ENCODE measurements around the gene RAD23A. TPM values are rescaled to one million over a fixed set of nuclear protein-coding genes. Genes with fewer than 3 reads are reported as not detected.

The RAD23A gene
- total RNA-seq, 1 donor from 2014 or later: 78.8 TPM

- no peaks in the 10 kb centered on the region for H3K36me3 Mint-ChIP-seq (ENCODE audit: insufficient read depth)
- peaks cover 75% of the 10 kb centered on the region for H3K27me3 Mint-ChIP-seq
- TF ChIP-seq, protein P1, sequence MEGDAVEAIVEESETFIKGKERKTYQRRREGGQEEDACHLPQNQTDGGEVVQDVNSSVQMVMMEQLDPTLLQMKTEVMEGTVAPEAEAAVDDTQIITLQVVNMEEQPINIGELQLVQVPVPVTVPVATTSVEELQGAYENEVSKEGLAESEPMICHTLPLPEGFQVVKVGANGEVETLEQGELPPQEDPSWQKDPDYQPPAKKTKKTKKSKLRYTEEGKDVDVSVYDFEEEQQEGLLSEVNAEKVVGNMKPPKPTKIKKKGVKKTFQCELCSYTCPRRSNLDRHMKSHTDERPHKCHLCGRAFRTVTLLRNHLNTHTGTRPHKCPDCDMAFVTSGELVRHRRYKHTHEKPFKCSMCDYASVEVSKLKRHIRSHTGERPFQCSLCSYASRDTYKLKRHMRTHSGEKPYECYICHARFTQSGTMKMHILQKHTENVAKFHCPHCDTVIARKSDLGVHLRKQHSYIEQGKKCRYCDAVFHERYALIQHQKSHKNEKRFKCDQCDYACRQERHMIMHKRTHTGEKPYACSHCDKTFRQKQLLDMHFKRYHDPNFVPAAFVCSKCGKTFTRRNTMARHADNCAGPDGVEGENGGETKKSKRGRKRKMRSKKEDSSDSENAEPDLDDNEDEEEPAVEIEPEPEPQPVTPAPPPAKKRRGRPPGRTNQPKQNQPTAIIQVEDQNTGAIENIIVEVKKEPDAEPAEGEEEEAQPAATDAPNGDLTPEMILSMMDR (IDR thresholded peaks at IDR 0.05; ENCODE audit: unreplicated experiment): no peak
- DNase-seq (ENCODE audit: low spot score, unreplicated experiment): no peak
- H3K4me3 Mint-ChIP-seq (ENCODE audit: low read depth): no peak overlapping the region
- peaks cover 4% of the 10 kb centered on the region for H3K4me1 Mint-ChIP-seq (ENCODE audit: low read depth)
- no peaks in the 10 kb centered on the region for H3K9me3 Mint-ChIP-seq (ENCODE audit: low read depth)
- no peak overlapping the region for H3K27ac Mint-ChIP-seq
These were observed 52.6 kb downstream of the RAD23A start for GRCh38 chr19:12997967-12998940.

DNA sequence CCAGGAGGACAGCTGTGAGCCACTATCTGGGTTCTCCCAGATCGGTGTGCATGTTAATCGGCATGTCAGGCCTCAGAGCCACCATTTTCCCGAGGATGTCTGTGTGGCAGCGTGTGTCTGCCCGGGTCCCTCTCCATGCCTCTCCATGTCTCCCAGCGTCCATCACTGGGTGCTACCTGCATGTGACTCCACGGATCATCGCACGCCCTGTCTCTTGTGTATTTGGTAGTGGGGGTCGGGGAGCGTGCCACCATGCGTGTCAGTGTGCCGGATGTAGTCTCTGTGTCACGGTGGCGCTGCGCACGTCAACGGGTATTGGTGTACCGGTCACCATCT, 55.5 kb downstream of the RAD23A start:
- peaks cover 80% of the 10 kb centered on the region for H3K27me3 Mint-ChIP-seq
- no peak overlapping the region for H3K4me3 Mint-ChIP-seq (ENCODE audit: low read depth)

DNA sequence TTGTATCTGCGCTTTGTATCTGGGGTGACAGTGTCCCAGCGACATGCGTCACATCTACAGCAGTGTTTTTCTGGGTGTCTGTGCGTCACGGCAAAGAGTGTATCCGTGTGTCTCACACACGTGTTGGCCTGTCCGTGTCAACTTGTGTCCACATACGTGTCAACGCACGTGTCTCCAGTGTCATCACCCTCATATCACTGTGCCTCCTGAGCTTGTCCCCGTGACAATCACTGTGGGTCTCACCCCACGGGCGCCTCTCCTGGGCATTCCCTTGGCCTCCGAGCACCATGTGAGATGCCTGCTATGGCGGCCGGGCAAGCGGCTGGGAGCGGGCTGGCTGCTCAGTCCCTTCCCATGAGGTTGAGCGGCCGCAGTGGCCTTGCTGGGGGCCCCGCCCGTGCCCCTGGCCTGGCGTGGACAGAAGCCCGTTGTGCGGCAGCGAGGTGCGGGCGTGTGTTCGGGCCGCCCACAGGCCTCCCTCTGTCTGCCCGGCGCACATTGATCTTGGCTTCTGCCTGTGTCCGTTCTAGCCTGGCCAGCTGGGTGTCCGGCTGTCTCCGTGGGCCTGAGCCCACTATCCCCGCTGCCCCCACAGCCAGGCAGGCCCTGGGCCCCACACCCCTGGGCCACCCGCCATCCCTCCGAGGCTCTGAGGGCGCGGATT, 56.0 kb downstream of the RAD23A start:
- Mint-ChIP-seq H3K4me3 (ENCODE audit: low read depth) (no peak overlapping the region), H3K27me3 (peaks cover 82% of the 10 kb centered on the region), H3K4me1 (ENCODE audit: low read depth) (no peaks in the 10 kb centered on the region), H3K9me3 (ENCODE audit: low read depth) (no peaks in the 10 kb centered on the region), H3K36me3 (ENCODE audit: insufficient read depth) (no peaks in the 10 kb centered on the region), H3K27ac (no peak overlapping the region)
- TF ChIP-seq, protein P1 (IDR thresholded peaks at IDR 0.05; ENCODE audit: unreplicated experiment): no peak
- DNase-seq (ENCODE audit: low spot score, unreplicated experiment): no peak

More for the DNA sequence above, 55.5 kb downstream of the RAD23A start:
- Mint-ChIP-seq H3K4me1 (ENCODE audit: low read depth) (no peaks in the 10 kb centered on the region), H3K9me3 (ENCODE audit: low read depth) (no peaks in the 10 kb centered on the region), H3K27ac (no peak overlapping the region), H3K36me3 (ENCODE audit: insufficient read depth) (no peaks in the 10 kb centered on the region)
- DNase-seq (ENCODE audit: low spot score, unreplicated experiment): no peak
- TF ChIP-seq, protein P1 (IDR thresholded peaks at IDR 0.05; ENCODE audit: unreplicated experiment): no peak

- Mint-ChIP-seq H3K36me3 (ENCODE audit: insufficient read depth) (no peaks in the 10 kb centered on the region), H3K9me3 (ENCODE audit: low read depth) (no peaks in the 10 kb centered on the region), H3K27ac (no peak overlapping the region), H3K27me3 (peaks cover 79% of the 10 kb centered on the region), H3K4me1 (ENCODE audit: low read depth) (no peaks in the 10 kb centered on the region), H3K4me3 (ENCODE audit: low read depth) (no peak overlapping the region)
- no peak for DNase-seq (ENCODE audit: low spot score, unreplicated experiment)
- TF ChIP-seq, protein P1 (IDR thresholded peaks at IDR 0.05; ENCODE audit: unreplicated experiment): no peak
These were observed 56.7 kb downstream of the RAD23A start for GRCh38 chr19:13002166-13002898.

DNA sequence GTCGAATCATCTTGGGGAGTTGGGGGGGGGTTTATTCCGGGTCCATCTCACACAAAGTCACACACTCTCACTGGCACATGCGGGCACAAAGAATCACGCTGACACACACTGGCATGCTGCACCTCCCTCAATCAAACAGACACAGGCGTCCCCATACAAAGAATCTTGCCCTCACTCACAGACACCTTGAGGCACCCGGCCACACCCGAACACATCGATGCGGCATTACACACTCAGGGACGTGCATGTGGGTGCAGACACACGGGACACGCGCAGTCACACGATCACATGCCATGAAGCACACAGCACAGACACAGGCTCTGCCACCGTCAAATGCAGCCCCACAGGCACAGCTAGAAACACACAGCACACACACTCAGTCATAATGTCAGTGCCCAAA, 57.4 kb downstream of the RAD23A start:
- TF ChIP-seq, protein P1 (IDR thresholded peaks at IDR 0.05; ENCODE audit: unreplicated experiment): no peak
- H3K4me1 Mint-ChIP-seq (ENCODE audit: low read depth): no peaks in the 10 kb centered on the region
- no peak overlapping the region for H3K27ac Mint-ChIP-seq
- peaks cover 79% of the 10 kb centered on the region for H3K27me3 Mint-ChIP-seq
- DNase-seq (ENCODE audit: low spot score, unreplicated experiment): no peak
- no peaks in the 10 kb centered on the region for H3K36me3 Mint-ChIP-seq (ENCODE audit: insufficient read depth)
- H3K4me3 Mint-ChIP-seq (ENCODE audit: low read depth): no peak overlapping the region
- no peaks in the 10 kb centered on the region for H3K9me3 Mint-ChIP-seq (ENCODE audit: low read depth)

All from progenitor cell of endocrine pancreas (in vitro differentiated cells).